GM19324 (cell line): ENCODE data around the gene AGK.

Experiments used
- ATAC-seq: cut with Tn5 transposase; IDR thresholded peaks from one replicate; pipeline ENCODE4 v1.9.1; 2021; ENCODE audit warnings: mild to moderate bottlenecking, moderate library complexity; ENCODE audit not compliant: unreplicated experiment, low FRiP score

Gene AGK

DNA sequence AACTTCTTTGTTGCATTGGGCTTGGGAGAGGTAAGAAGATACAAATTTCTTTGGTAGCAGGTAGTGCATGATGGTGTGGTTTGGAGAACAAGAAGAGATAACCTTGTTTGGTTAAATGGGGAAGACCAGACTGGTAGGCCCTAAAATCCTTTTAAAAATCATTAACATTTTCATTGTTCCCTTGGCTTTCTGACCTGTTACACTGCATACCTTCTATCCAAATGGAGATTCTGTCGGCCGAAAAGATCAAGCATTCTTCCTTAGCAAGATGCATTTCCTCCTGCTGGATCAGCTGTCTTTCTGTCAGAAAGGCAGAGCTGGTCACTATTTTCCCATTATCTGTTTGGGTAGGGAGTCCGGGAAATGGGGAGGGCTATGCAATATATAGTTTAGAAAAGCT lies 33.7 kb downstream of the AGK start:
- no peak for ATAC-seq

DNA sequence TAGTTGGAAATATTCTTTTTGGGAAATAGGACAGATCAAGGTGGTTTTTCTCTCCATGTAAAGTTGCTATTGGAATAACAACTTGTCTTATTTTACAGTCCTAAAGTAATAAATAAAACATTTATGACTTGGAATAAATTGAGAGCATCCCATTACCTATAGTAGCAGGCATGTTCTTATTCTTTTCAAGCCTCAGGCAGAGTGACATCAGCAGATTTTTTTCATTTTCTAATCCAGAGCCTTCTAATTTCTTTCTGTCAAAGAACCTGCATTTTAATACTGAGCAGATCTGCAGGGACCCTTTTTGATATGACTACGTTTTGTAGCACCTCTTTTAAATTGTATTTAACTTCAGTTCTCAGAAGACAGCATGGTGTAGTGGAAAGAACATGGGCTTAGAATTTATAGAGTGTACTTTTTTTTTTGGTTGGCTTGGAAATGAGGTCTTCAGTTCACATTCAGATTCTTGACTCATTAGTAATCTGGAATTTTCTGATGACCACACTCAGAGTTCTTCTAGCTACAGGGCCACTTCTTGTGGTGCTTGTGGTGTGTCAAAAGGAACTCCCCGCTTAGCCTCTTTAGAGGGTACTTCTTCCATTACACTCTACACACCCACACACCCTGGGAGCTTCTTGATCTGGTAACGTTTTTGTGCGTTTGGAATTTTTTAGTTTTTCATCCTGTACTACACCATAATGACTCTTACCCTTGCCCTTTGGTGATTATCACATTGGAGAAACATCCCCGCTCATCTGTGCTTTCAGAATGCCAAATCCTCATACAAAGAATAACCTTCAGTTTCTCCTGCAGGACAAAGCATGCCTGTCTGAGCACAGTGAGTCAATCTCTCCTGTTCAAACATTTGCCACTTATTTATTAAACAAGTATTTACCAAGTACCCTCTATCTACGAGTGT lies 34.6 kb downstream of the AGK start:
- no peak for ATAC-seq

DNA sequence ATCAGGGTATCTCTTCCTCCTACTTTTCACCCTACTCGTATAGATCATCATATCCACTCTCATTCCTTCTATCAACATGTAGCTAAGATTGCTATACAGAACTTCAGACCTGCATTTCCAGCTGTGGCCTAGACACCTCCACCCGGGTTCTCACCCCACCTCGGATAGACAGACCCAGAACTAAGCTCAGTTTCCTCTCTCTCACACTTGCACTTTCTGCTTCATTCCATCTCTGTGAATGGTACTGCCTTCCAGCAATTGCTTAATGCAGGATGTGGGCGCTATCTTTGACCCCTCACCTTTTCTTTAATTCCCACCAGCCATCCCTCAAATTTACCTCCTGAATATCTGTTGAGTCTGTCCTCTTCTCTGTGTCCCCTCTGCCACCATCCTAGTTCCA lies 35.7 kb downstream of the AGK start:
- no peak for ATAC-seq

DNA sequence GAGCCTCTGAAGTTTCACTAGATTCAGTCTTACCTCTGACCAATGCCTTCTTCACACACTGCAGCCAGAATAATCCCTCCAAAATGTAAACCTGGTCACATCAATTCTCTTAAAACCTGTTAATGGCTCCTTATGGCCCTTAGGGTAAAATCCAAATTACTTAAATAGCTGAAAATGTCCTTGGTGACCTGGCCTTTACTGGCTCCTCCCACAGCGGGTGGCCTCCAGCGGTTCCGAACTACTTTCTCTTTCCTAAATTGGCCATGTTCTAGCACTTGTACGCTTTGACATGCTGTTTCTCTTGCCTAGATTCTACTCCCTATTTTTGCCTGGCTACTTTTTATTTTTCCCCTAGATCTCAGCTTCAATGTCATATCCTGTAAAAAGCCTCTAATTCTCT lies 36.1 kb downstream of the AGK start:
- ATAC-seq, result no peak

DNA sequence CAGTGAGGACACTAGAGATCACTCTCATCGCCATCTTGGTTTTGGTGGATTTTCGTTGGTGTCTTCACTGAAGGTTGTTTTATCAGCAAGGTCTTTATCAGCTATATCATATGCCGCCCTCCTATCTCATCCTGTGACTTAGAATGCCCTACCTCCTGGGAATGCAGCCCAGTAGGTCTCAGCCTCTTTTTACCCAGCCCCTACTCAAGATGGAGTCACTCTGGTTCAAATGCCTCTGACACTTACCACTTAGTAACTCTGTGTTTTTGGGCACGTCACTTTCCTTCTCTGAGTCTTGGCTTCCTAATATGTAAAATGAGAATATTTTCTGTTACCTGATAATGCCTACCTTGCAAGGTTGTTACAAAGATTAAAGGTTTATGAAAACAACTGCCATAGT lies 37.7 kb downstream of the AGK start:
- no peak for ATAC-seq

DNA sequence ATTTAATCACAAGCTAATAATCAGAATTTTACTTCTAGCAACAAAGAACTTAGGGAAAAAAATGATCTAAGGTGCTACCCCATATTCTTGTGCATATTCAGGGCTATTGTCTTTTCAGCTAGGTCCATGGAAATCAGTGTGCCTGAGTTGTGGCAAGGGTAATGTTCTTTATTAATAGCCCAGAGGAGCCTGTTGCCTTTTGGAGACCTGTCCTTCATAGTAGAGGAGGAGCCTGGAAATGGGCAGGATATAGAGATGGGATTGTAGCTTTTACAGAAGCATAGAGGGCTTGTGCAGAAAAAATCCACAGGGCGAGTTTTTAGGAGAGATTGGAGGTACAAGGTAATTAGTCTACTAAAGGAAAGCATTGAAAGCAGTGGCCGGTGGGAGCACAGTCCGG lies 38.9 kb downstream of the AGK start:
- ATAC-seq, result no peak

DNA sequence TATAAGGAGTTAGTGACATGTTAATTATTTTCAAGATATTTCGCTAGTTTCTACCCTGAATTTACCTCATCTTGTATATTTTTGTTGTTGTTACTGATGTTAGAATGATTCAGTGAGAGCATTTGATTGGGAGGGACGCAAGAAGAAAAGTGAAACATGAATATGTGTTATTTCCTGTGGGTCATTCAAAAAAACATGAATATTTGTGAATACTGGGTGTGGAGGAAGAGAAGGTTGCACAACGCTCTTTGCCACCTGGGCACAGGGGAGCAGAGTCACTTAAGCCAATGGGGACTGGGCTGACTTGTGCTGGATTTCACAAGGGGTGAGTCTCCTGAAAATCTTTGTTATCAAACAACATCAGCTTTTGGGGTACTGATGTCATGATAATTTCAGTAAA lies 39.5 kb downstream of the AGK start:
- ATAC-seq, result peak; percentile 64

DNA sequence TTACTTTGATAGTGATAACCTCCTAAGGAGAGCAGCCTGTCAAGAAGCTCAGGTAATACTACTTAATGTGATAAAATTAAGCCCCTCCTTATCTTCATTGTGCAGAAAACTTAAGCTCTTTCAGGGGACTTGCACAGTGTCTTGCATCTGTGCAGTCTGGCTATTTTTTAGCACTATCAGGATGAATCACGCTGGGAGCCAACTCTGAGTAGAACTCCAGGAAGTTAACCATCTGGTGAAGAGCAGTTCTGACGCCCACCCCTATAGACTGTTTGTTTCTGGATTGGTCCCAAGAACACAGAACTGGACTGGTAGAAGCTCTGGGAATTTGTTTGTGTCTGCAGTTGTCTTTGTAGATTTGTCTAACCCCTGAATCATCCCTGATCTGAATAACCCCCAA lies 41.9 kb downstream of the AGK start:
- ATAC-seq, result no peak

DNA sequence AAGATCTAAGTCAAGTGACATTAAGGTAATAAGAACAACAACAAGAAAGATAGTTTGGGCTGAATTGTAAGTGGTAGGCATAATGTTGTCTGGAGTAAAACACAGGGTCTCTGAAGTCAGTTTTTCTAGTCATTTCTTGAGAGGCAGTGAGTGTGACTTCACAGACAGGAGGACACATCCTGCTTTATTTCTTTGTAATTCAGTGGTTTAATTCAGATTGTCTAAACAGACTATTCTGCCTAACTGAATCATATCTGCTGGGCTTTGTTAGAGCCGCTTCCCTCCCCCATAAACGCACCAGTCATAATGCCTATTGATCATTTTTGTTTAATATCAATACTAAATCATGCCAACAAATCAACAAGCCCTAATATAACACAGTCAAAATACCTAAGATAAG lies 46.8 kb downstream of the AGK start:
- no peak for ATAC-seq

DNA sequence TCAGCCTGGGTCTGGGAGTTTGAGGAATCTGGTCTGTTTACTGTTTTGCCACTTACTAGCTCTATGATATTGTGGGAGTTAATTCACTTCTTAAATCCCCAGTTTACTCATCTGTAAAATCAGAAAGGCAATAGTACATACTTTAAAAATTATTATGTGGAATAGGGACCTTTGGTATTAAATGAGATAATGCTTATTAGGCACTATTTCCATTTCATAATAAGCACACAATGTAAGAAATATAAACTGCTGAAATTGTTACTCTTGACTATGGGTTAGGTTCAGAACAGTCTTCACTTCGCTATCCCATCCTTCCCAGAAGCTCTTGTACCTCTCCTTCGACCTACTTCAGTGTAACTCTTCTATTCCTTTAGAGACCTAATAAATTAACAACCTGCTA lies 47.2 kb downstream of the AGK start:
- ATAC-seq, result no peak

DNA sequence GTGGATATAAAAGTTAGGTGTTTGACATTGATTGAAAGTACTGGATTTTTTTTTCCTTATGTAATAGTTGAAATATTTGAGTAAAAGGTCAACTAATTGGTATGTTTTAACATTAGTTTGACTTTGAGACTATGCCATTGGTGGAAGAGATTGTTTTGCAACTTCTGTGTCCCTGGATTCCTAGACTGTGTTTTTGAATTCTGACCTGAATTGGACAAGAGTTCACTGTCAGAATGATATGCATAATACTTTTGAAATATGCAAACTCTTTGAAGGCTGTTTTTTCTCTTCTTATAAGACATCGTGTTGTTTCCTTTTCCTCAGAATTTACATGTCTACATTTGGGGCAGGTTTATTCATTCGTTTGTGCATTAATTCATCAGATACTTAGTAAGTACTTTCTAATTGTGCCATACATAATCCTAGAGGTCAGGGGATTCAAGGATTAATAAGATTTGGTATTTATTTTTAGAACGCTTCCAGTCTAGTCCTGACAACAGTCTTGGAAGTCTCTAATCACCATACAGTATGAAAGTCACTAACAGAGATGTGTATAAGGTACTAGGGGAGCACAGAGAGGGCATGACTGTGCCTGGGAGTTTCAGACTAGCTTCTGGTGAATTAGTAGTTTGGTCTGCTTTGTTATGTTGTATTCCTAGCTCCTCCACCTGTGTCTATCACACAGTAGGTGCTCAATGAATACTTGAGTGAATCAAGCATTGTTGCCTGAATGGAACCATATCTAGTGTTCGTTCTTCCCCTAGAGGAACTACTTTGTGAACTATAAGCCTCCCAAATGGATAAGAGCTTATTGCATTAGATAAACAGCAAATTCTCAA lies 49.2 kb downstream of the AGK start:
- no peak for ATAC-seq

DNA sequence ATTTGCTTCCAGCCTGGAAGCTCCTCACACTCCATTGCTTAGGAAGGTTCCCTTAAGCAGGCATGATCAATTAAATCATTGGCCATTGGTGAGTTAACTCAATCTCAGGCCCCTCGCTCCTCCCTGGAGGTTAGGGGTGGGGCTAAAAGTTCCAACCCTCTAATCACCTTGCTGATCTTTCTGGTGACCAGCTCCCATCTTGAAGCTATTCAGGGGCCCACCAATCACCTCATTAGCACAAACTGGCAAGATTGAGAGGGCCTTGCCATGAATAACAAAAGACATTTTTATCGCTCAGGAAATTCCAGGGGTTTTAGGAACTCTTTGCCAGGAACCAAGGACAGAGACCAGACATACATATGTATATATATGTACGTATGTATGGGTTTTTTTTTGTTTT lies 58.4 kb downstream of the AGK start:
- no peak for ATAC-seq

DNA sequence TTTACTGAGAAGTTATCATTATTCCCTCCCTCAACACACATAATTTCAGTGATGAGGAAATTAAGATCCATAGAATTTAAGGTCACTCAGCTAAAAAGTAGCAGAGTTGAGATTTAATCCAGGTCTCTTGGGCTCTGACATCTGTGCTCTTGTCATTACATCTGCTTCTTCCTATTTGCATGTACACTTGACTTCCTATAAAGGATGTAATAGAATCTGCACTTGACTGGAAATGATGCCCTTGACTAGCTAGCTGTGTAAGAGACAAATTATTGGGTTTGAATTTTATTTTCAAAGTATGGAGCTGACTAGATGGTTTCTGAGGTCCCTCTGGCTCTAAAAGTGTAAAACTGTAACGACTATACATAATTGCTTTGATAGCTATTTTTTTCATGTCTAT lies 59.5 kb downstream of the AGK start:
- ATAC-seq, result no peak

DNA sequence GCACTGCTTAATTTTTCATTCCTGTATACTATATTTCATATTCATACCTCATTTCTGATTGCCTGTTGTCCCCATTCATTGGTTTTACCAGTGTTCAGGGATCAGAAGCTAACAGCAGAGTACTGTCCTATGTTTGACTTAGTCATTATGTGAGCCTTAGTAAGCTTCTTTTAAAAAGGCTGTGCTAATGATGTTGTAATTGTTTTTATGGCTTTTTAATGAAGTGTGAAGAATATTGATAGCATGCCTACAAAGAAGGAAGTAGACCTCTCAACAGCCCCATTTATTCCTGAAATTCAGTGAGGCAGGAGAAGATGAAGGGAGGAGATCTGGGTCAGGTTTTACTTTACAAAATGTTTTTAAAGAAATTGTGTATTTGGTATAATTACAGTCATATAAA lies 61.7 kb downstream of the AGK start:
- no peak for ATAC-seq

DNA sequence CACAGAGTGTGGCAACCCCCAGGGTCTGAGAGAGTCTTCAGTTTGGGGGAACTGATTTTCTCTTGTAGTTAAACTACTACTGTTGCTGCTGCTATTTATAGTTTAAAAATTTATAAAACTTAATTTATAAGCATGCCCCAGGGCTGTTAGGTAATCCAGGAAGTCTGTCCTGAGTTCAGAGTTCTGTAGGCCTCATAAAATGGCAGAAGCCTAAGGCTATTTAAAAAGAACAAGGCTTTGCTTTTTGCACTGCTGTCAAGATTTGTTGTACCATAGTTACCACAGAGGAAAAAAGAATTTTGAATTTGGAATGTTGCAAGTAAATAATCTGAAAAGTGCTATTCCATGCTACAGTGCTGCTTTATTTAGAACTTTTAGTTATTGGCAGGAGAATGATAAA lies 66.1 kb downstream of the AGK start:
- no peak for ATAC-seq

DNA sequence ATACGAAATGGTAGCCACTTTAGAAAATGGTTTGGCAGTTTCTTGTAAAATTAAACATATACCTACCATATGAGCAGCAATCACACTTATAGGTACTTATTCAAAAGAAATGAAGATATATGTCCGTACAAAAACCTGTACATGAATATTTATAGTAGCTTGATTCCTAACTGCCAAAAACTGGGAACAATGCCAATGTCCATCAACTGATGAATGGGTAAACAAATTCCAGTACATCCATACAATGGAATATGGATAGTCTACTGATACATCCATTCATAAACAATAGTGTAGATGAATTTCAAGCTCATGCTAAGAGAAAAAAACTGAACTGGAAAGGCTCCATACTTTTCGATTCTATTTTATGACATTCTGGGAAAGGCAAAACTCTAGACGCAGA lies 68.5 kb downstream of the AGK start:
- no peak for ATAC-seq

DNA sequence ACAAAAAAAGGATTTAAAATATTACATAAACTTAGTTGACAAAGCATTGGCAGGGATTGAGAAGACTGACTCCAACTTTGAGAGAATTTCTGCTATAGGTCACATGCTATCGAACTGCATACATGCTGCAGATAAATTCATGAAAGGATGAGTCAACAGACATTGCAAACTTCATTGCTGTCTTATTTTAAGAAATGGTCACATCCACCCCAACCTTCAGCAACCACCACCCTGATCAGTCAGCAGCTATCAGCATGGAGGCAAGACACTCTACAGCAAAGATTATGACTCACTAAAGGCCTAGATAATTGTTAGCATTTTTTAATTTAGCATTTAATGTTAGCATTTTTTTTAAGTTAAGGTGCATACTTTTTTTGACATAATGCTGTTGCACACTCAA lies 73.6 kb downstream of the AGK start:
- no peak for ATAC-seq

DNA sequence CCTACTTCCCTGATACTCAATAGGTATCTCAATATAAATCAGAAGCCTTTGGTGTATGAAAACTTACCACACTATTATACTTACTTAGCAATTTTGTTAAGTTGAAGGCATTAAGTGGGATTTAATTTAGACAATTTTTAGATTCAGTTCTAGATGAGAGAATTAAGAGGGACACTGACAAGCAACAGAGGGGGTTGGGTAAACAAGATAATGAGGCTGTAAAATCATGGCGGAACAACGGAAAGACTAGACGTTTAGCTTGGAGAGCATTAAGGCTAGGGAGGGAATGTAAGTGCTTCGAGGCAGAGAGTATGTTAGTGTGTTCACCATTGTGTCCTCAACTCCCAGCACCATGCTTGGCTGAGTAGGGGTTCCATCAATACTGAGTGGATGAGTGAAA lies 79.4 kb downstream of the AGK start:
- ATAC-seq, result no peak

DNA sequence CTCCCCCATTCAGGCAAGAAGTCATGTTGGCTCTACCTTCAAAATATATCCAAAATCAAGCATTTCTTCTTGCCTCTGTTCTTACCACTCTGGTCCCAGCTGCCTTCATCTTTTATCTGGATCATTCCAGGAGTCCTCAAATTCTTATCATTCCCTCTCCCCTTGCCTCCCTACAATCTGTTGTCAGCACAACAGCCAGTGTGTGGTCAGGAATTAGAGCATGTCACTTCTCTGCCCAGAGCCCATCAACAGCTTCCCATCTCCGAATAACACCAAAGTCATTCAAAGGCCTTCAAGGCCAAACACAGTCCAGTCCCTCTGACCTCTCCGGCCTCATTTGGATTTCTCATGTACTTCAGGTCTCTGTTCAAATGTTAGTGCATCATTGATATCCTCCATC lies 80.3 kb downstream of the AGK start:
- no peak for ATAC-seq

DNA sequence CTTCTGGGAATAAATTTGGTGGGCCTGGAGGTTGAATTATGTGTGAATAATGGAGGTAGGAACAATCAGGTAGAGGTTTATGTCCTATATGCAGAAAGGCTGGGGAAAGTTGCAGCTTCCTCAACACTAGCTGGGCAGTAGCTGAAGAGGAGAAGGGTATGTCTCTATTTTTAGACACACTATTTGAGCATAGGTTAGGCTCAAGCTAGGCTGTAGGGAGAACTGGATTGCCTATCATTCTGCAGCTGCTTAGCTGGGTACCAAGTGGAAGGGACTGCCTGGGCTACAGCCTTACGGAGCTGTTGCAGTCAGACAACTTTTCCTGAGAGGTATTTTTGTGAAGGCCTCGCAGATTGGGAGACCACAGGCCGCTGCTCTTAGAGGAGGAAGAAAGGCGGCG lies 82.9 kb downstream of the AGK start:
- no peak for ATAC-seq

DNA sequence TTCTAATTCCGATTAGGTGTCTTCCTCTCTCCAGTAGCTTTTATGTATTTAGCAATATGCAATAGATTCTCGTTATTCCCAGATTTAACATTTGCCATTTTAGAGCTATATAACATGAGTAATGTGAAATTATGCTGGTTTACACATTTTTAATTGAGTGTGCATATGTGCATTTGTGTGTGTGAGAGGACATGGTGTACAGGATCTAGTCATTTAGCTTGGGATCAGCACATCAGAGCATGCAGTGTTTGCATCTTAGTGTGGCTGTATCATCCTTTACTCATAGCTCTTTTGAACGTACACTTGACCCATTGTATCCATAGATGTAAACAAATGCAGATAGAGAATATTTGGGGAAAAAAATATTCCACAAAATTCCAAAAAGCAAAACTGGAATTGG lies 84.8 kb downstream of the AGK start:
- no peak for ATAC-seq
